HG02610 (cell line): ENCODE measurements around the gene URI1.
A peak's percentile ranks its signal among the peaks of the same experiment; 100 is the strongest.

Experiments
- ATAC-seq: cut with Tn5 transposase; IDR thresholded peaks from one replicate; pipeline ENCODE4 v1.9.1; 2021; ENCODE audit warnings: mild to moderate bottlenecking, moderate library complexity; ENCODE audit not compliant: unreplicated experiment

The URI1 gene

GRCh38 chr19:29967623-29968022 is 25.6 kb downstream of the URI1 start:
- ATAC-seq: no peak

- ATAC-seq: no peak
Measured at GRCh38 chr19:29969891-29970290, 27.9 kb downstream of the URI1 start.

DNA sequence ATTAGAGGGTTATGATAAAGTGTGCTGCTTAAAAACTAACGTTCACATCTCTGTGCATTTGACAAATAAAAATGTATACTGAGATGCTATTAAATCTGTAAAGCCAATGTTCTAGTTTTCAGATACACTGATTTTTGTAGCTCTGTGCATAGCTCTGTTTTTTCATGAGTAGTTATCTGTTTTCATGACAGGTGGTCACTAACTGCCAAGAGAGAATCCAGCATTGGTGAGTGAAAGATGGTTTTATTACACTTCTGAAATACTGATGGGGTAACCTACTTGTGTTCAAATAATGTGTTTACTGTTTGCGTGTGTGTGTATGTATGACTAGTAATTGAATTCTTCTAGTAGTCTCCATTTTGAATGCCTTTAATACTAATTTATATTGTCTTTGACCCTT is 29.0 kb downstream of the URI1 start:
- ATAC-seq: no peak

GRCh38 chr19:29971648-29972047 is 29.6 kb downstream of the URI1 start:
- no peak for ATAC-seq

DNA sequence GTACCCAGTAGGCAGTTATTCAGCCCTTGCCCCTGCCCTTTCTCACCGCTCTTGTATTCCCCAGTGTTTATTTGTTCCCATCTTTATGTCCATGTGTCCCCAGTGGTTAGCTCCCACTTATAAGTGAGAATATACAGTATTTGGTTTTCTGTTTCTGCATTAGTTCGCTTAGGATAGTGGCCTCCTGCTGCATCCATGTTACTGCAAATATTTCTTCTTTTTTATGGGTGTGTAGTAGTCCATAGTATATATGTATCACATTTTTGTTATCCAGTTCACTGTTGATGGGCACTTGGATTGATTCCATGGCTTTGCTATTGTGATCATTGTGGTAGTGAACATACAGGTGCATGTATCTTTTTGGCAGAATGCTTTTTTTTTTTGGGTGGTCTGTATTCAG is 32.7 kb downstream of the URI1 start:
- no peak for ATAC-seq

DNA sequence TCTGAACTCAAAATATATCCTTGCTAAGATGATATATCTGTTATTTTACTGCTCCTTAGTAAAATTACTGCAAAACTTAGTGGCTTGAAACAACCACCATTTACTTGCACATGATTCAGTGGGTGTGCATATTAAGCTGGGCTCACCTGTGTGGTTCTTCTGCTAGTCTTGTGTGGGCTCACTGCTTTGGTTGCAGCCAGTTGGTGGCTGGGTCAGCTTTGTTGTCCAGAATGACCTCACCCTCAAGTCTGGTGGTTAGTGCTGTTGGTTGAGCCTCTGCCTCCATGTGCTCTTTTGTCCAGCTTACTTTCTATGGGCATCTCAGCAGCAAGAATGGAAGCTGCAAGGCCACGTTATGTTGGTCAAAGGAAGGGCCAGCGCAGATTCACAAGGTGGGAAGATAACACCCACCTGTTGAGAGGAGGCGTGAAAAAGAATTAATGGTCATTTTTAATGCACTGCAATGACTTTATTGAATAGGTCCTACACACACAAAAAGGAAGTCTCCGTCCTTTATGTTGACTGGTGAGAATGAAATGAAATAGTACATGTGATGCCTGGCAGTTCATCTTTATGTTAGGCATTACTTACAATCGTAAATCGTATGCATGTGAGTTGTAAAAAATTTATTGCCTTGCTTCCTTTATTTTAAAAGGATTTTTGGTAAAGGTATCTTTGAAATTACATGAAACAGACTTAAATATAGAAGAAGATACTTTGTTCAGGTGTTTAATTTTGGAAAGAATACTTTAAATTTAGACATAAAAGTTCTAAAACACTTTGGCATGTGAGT is 34.3 kb downstream of the URI1 start:
- ATAC-seq: no peak

GRCh38 chr19:29978080-29978479 is 36.0 kb downstream of the URI1 start:
- ATAC-seq: peak; percentile 48

- ATAC-seq: no peak
Measured at GRCh38 chr19:29983568-29983967, 41.5 kb downstream of the URI1 start.

DNA sequence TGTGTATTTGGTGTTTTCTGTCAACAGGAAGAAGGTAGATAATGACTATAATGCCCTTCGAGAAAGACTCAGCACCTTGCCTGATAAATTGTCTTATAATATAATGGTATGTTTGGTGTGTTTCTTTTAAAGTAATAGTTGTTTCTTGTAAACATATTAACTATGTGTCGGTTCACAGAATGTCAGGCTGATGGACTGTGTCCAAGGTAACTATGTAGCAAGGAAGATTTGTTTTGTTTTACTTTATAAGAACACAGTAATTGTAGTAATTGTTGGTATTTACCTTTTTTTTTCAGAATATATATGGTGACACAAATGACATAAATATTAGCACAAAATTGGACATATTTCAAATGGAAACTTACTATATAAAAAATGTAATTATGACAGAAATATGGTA is 43.2 kb downstream of the URI1 start:
- ATAC-seq: no peak

DNA sequence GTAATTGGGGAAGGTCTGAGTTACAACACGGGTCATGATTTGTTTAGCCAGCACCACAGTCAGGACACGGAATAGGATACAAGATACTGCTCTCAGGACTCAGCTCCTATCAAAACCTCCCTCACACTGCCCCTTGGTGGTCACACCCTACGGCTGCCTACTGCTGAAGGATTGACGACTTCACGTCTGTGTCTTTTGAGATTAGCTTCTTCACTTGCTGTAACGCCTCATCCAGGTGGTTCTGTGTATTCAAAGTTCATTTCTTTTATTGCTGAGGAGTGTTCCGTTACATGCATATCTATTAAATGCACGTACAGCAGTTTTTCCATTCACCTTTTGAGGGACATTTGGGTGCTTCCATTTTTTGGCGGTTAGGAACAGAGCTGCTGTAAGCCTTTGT is 46.3 kb downstream of the URI1 start:
- ATAC-seq: no peak

DNA sequence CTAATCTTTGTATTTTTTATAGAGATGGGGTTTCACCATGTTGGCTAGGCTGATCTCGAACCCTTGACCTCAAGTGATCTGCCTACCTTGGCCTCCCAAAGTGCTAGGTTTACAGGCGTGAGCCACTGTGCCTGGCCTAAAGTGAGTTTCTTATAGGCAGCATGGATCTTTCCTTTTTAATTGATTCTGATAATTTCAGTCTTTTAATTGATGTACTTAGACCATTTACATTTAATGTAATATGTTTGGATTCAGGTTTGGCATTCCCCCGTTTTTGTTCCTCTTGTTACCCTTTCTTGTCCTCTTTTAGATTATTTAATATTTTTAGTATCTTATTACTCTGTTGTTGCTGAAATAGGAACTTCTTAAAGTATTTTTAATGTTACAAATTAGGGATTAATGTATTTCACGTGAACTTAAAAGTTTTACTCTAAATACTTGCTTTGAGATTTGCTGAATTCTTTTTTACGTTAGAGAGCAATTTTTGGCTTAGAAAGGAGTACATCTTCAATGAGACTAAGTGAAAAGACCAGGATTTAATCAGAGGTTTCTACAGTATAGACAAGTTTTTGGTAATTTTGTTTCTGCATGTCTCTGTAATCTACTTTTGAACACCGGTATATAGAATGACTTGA is 50.3 kb downstream of the URI1 start:
- ATAC-seq: no peak

- ATAC-seq: no peak
Measured at GRCh38 chr19:29999490-29999889, 57.5 kb downstream of the URI1 start.

DNA sequence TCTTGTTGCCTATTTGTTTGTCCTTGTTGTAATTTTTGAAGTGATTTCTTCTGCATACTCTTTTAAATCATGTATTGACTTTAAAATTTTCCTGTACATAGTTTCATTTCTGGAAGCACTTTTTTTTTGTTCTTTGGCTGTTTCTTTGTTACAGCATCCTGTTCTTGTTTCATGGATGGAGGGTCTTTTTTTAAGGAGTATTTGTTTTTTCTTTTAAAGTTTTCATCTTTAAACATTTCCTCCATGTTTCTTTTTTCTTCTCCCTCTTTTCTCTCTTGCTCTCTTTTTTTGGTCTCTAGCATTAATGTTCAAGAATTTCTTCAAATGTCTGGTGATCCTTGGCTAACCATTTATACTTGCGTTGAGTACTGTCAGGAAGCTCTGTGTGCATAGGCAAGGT is 58.8 kb downstream of the URI1 start:
- ATAC-seq: no peak

DNA sequence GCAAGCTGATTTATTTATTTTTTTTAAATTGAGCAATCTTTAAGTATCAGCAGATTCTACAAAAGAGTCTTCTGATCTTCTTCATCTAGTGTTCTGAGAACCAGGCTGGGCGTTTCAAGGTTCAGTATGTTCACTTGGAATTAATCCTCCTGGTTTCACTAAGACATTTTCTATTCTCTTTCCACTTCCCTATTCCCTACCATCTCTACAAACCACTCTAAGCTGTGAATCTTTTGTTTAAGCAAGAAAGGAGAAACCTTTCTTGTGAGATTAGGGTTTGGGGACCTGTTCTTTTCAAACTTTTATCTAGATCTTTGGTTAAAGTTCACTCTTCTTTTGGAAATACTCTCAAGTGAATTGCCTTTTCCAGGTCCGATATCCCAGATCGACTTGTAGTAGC is 59.3 kb downstream of the URI1 start:
- ATAC-seq: no peak

- ATAC-seq: no peak
Measured at GRCh38 chr19:30001791-30002190, 59.8 kb downstream of the URI1 start.

DNA sequence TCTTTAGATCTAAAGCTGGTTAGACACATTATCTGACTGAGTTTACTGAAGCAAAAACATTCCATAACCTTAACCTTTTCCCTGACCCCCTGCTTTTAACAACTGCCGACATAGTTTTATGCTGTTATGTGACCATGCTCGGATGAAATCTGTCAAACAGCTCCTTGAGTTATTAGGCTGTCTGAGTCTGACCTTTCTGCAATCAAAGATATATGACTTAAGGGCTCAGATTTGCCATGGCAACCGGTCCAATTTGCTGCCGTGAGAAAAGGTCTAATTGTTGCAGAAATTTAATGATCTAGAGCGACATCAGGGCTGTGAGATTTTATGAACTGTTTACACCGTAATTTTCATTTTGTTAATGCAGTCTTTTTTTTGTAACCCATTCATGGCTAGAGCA is 61.8 kb downstream of the URI1 start:
- ATAC-seq: no peak

DNA sequence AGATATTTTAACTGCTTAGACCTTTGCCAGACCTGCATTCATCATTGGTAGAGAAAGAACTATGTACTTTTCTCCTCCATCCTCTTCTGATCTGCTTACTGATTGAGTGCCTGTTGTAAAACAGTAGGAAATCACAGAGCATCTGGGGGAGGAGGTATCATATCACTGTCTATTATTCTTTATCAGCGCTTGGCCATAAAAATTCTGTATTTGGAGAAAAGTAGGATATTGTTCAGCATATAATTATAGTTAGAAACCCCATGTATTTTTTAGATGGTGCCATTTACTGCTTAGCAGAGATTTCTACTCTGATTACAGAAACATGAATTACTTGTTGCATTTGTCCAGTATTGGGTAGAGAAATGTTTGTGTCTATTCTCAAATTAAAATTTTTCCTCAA is 62.4 kb downstream of the URI1 start:
- ATAC-seq: no peak

DNA sequence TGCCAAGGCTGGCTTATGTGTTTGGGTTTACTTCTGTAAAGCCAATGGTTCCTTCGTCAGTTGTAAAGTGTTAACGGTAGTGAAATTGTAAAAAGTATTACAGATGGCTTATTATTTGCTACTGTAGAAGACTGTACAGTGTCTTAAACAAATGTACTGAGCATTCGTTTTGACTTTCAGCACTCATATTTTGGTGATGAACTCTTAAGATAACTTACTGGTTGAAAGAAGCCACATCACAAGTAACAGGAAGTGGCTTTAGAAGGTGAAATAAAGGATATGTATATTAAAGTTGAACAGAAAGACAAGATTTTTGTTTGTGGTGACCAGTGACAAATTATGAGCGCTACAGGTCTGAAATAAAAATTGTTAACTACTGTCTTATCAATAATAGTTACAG is 64.2 kb downstream of the URI1 start:
- no peak for ATAC-seq

- ATAC-seq: no peak
Measured at GRCh38 chr19:30008169-30008568, 66.1 kb downstream of the URI1 start.

DNA sequence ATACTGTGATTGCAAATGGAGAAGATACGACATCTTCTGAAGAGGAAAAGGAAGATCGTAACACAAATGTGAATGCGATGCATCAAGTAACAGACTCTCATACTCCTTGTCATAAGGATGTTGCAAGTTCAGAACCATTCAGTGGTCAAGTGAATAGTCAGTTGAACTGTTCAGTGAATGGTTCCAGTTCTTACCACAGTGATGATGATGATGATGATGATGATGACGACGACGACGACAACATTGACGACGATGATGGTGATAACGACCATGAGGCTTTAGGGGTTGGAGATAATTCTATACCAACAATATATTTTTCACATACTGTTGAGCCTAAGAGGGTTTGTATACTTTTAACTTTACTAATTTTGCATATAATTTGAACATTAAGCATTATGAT is 67.0 kb downstream of the URI1 start:
- ATAC-seq: no peak

- no peak for ATAC-seq
Measured at GRCh38 chr19:30011051-30011578, 69.1 kb downstream of the URI1 start.

DNA sequence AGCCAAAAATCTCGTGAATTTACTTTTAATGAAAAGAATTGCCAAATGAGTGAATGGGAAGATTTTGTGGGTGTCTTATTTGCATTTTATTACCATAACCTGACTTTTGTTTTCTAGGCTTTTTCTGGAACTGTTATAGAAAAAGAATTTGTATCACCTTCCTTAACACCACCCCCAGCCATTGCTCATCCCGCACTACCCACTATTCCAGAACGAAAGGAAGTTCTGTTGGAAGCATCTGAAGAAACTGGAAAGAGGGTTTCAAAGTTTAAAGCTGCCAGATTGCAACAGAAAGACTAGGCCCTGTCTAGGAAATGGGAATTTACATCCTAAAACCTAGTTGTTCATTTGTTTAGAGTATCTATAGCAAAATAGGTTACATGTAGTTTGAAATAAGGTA is 72.7 kb downstream of the URI1 start:
- ATAC-seq: no peak
